PFSK-1 (cell line): ENCODE results near the gene SLC16A9.

ENCODE experiments used
- FOXP2 ChIP-seq: optimal IDR thresholded peaks from 2 replicates; pipeline ENCODE3; 2011; ENCODE audit warnings: borderline replicate concordance, control low read depth, inconsistent platforms; ENCODE audit not compliant: insufficient read depth; ENCODE audit errors: extremely low read length, extremely low read depth
- POLR2AphosphoS5 ChIP-seq: IDR thresholded peaks from 2 replicates; pipeline ENCODE4 v1.6.1; 2012; ENCODE audit warnings: low read depth, mild to moderate bottlenecking, control low read depth, low read length, moderate library complexity
- SIN3A ChIP-seq: IDR thresholded peaks from 2 replicates; pipeline ENCODE4 v1.6.1; 2012; ENCODE audit warnings: mild to moderate bottlenecking, low read length, moderate library complexity, borderline replicate concordance; ENCODE audit not compliant: insufficient read depth
- TAF1 ChIP-seq: IDR thresholded peaks from 2 replicates; pipeline ENCODE4 v1.6.1; 2012; ENCODE audit warnings: low read length, control low read depth, borderline replicate concordance; ENCODE audit not compliant: insufficient read depth
- TF ChIP-seq, protein P1 (sequence below), 2 experiments: IDR thresholded peaks; 2 replicates each; pipeline versions ENCODE4 v1.6.1 to v1.8.0; 2011 to 2012; ENCODE audit warnings: low read depth in 2 of 2, low read length in 2 of 2, control low read depth in 1 of 2, inconsistent platforms in 1 of 2, mild to moderate bottlenecking in 1 of 2, moderate library complexity in 1 of 2; ENCODE audit not compliant: insufficient read depth in 1 of 2

Gene SLC16A9

GRCh38 chr10:59655309-59655708, 54.3 kb downstream of the SLC16A9 start:
- TF ChIP-seq SIN3A = no peak
- no peak for TF ChIP-seq TAF1
- no peak for TF ChIP-seq FOXP2
- TF ChIP-seq POLR2AphosphoS5 = no peak
- TF ChIP-seq, protein P1, sequence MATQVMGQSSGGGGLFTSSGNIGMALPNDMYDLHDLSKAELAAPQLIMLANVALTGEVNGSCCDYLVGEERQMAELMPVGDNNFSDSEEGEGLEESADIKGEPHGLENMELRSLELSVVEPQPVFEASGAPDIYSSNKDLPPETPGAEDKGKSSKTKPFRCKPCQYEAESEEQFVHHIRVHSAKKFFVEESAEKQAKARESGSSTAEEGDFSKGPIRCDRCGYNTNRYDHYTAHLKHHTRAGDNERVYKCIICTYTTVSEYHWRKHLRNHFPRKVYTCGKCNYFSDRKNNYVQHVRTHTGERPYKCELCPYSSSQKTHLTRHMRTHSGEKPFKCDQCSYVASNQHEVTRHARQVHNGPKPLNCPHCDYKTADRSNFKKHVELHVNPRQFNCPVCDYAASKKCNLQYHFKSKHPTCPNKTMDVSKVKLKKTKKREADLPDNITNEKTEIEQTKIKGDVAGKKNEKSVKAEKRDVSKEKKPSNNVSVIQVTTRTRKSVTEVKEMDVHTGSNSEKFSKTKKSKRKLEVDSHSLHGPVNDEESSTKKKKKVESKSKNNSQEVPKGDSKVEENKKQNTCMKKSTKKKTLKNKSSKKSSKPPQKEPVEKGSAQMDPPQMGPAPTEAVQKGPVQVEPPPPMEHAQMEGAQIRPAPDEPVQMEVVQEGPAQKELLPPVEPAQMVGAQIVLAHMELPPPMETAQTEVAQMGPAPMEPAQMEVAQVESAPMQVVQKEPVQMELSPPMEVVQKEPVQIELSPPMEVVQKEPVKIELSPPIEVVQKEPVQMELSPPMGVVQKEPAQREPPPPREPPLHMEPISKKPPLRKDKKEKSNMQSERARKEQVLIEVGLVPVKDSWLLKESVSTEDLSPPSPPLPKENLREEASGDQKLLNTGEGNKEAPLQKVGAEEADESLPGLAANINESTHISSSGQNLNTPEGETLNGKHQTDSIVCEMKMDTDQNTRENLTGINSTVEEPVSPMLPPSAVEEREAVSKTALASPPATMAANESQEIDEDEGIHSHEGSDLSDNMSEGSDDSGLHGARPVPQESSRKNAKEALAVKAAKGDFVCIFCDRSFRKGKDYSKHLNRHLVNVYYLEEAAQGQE (IDR thresholded peaks at IDR 0.05; ENCODE audit: insufficient read depth in 1 of 2, low read depth in 2 of 2, low read length in 2 of 2) = no peak

DNA sequence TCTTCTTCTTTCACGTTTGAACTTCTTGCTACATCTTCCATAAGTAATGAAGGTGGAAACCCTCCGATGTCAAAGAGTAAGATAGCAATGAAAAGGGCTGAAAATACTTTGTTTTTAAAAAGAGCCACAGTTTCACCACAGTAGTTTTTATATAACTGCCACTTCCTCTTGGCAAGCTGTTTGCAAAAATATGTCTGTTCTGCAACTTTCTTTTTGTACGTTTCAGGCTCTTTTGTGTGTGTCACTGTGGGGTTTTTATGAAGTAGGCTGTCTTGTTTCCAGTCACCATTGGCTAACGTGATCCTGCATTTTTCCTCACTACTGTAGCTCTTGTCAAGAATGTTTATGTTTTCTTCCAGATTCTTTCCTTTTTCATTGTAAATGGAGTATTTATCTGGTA, 55.6 kb downstream of the SLC16A9 start:
- TF ChIP-seq FOXP2 (no peak), SIN3A (no peak), TAF1 (no peak), POLR2AphosphoS5 (no peak)
- TF ChIP-seq, protein P1 (IDR thresholded peaks at IDR 0.05; ENCODE audit: insufficient read depth in 1 of 2, low read depth in 2 of 2, low read length in 2 of 2) = no peak

- TF ChIP-seq SIN3A (no peak), POLR2AphosphoS5 (no peak), TAF1 (no peak), FOXP2 (no peak)
- TF ChIP-seq, protein P1 (IDR thresholded peaks at IDR 0.05; ENCODE audit: insufficient read depth in 1 of 2, low read depth in 2 of 2, low read length in 2 of 2) = no peak
Measured at GRCh38 chr10:59651902-59652301, 57.7 kb downstream of the SLC16A9 start.

DNA sequence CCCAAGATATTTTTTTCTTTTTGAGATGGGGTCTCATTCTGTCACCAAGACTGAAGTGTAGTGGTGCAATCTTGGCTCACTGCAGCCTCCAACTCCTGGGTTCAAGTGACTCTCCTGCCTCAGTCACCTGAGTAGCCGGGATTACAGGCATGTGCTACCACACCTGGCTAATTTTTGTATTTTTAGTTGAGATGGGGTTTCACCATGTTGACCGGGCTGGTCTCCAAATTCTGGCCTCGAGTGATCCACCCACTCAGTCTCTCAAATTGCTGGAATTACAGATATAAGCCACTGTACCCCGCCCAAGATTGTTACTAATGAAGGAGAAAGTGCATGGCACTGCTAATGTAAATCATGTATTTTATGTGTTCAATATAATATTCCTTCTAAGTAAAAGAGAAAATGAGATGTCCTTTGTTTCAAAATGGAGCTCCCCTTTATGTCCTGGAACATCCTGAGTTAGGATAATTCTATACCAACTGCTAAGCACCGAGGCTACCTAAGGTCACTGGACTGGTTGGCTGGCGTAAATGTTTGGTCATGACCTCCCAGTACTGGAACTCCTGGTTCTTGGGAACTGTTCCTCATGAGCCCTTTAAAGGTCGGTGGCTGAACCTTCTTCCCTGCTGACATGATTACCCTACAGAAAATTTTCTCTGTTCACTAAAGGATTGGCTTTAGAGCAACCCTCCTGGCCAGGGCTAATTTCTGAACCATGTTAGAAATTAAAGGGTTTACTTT, 59.9 kb downstream of the SLC16A9 start:
- TF ChIP-seq TAF1 (no peak), POLR2AphosphoS5 (no peak)

DNA sequence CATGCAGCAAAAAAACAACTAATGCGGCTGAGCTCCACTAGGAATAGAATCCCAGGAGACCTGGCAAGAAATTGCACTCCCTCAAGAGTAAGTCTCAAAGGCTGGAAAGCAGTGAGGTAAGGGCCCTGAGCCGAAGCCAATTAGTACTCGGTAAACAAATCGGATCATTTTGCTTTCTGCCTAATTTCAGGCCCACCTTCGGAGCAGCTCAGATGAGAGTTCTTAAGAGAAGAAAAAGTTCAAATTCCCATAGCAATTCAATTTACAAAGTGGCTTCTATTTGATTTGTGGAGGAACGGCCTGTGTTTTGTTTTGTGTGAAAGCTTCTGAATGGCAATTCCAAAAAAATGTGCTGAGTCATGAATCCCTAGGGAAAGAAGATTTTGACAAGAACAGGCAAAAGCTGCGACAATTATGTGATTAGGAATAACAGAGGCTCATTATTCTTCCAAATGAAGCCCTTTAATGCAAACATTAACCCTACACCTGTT, 60.9 kb downstream of the SLC16A9 start:
- no peak for TF ChIP-seq SIN3A
- TF ChIP-seq POLR2AphosphoS5 = no peak
- TF ChIP-seq FOXP2 = no peak
- TF ChIP-seq TAF1 = no peak
- TF ChIP-seq, protein P1 (IDR thresholded peaks at IDR 0.05; ENCODE audit: insufficient read depth in 1 of 2, low read depth in 2 of 2, low read length in 2 of 2) = no peak
